Muscle of arm (tissue), 12 donors: ENCODE measurements around the gene FAM50A. TPM values are rescaled to one million over a fixed set of nuclear protein-coding genes. Genes with fewer than 3 reads are reported as not detected.
A peak's percentile ranks its signal among the peaks of the same experiment; 100 is the strongest.

Source experiments
- DNase-seq: peaks from one replicate; pipeline ENCODE4 v3.0.0-alpha.2; 2013
- polyA plus RNA-seq, 12 donors: library from polyadenylated mRNA; unstranded; fragments of 120-200 nt; gene quantifications; one replicate each; pipeline ENCODE4 v1.2.1, GENCODE V29; 2013; ENCODE audit not compliant: insufficient read length in 12 of 12

Gene FAM50A
- polyA plus RNA-seq, 12 donors = 47.6 to 88.9 (median 54.2) TPM; not detected in 1

- DNase-seq = no peak
Observed at GRCh38 chrX:154408659-154409221, 35.2 kb upstream of the FAM50A start.

GRCh38 chrX:154409222-154409871 is 34.6 kb upstream of the FAM50A start, which contains the start of gene DNASE1L1:
DNASE1L1 (minus strand) TSS chrX:154409254; CDS start chrX:154405568, 3,686 bp downstream.
- no peak for DNase-seq

GRCh38 chrX:154411981-154412340 is 32.0 kb upstream of the FAM50A start:
- peak; percentile 46 for DNase-seq

- no peak for DNase-seq
Observed at GRCh38 chrX:154412468-154412867, 31.5 kb upstream of the FAM50A start.

- DNase-seq = no peak
Observed at GRCh38 chrX:154413142-154413541, 30.8 kb upstream of the FAM50A start.

- no peak for DNase-seq
Observed at GRCh38 chrX:154417157-154417556, 26.8 kb upstream of the FAM50A start.

GRCh38 chrX:154419189-154419588 is 24.8 kb upstream of the FAM50A start:
- DNase-seq = no peak

GRCh38 chrX:154419688-154420401 is 24.1 kb upstream of the FAM50A start:
- DNase-seq = no peak

GRCh38 chrX:154420402-154420756 is 23.6 kb upstream of the FAM50A start:
- no peak for DNase-seq

- no peak for DNase-seq
Observed at GRCh38 chrX:154426916-154427770, 16.8 kb upstream of the FAM50A start.

GRCh38 chrX:154428176-154429171 is 15.5 kb upstream of the FAM50A start, which contains the start of gene ATP6AP1:
ATP6AP1 (plus strand) TSS chrX:154428677; CDS start chrX:154428693, 16 bp downstream.
- DNase-seq = peak; percentile 89

GRCh38 chrX:154429711-154430110 is 14.2 kb upstream of the FAM50A start:
- DNase-seq = no peak

GRCh38 chrX:154430479-154430878 is 13.5 kb upstream of the FAM50A start:
- DNase-seq = no peak

- DNase-seq = no peak
Observed at GRCh38 chrX:154430916-154431315, 13.0 kb upstream of the FAM50A start.

GRCh38 chrX:154431341-154431740 is 12.6 kb upstream of the FAM50A start:
- DNase-seq = no peak

- DNase-seq = no peak
Observed at GRCh38 chrX:154432210-154432609, 11.7 kb upstream of the FAM50A start.

- no peak for DNase-seq
Observed at GRCh38 chrX:154433605-154434004, 10.3 kb upstream of the FAM50A start.

GRCh38 chrX:154434394-154435168 is 9.4 kb upstream of the FAM50A start:
- no peak for DNase-seq

GRCh38 chrX:154435171-154435733 is 8.7 kb upstream of the FAM50A start:
- DNase-seq = no peak
